ENCODE data around the gene GJC2. TPM values are rescaled to one million over a fixed set of nuclear protein-coding genes. Genes with fewer than 3 reads are reported as not detected.

Gene GJC2
- total and polyA plus RNA-seq, 5 experiments from 2014 or later, result 0.16 to 2.8 (median 1.4) TPM; not detected in 1

DNA sequence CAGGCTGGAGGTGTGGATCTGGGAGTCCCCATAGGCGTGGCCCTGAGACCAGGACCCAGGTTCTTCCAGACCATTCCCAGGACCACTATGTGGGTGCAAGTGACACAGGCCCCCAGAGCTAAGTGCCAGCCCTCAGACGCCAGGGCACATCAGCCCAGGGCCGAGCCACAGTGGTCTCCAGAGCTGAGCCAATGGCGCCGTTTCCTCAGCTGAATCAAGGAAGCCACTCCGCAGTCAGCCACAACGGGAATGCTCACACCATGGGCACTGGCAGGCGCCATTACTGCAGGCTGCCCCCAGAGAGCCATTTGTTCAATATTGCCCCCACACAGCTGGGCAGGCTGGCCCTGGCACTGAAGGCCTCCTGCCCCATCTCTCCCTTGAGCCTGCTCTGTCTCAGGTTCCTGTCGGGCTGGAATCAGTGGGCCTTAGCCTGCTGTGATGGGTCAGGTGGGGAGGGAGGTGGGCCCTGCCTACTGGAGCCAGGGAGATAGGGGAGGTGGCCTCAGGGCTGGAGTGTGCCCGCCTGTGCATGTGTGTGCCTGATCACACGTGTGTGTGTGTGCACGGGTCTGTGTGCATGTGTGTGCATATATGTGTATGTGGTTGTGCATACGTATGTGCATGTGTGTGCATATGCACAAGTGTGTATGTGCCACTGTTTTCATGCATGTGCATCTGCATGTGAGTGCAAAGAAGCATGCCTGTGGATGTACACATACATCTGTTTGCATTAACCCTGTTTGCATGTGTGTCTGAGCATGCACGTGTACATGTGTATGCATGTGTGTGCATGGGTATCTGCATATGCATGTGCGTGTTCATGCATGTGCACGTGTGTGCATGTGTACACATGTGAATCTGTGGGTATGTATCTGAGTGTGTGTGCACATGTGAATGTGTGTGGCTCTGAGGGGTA, 6.1 kb downstream of the GJC2 start:
- Mint-ChIP-seq H3K27me3 (no peaks in the 10 kb centered on the region), H3K4me1 (peaks cover 15 to 44% (median 31%) of the 10 kb centered on the region in 4 donors), H3K27ac (peak overlapping the region in 9 of 10 donors; percentile 41 to 94 (median 92)), H3K9me3 (no peaks in the 10 kb centered on the region), H3K36me3 (no peaks in the 10 kb centered on the region), H3K4me3 (peak overlapping the region; percentile 59 to 87 (median 72))
- no peak for ATAC-seq
- POLR2A ChIA-PET, result interaction anchor here (1.2 to 4.1 kb wide), 4 partner anchors 8 to 331 kb away, joined by 4 to 49 read pairs (median 27); partner anchors contain the start of genes GUK1 and IBA57
- peak in 1 of 10 donors; percentile 58 for DNase-seq

GRCh38 chr1:228156515-228156881, 6.8 kb downstream of the GJC2 start:
- no peaks in the 10 kb centered on the region for H3K36me3 Mint-ChIP-seq
- ATAC-seq (peak; percentile 44 to 51), DNase-seq (peak in 2 of 10 donors; percentile 34 to 64)
- H3K4me3 Mint-ChIP-seq, result peak overlapping the region; percentile 59 to 87 (median 72)
- POLR2A ChIA-PET, result interaction anchor here (0.9 to 4.1 kb wide), 5 partner anchors 8 to 330 kb away, joined by 3 to 49 read pairs (median 5); partner anchors contain the start of genes GUK1 and IBA57
- H3K4me1 Mint-ChIP-seq, result peaks cover 15 to 44% (median 33%) of the 10 kb centered on the region in 4 donors
- no peaks in the 10 kb centered on the region for H3K9me3 Mint-ChIP-seq
- H3K27ac Mint-ChIP-seq, result peak overlapping the region in 9 of 10 donors; percentile 41 to 95 (median 92)
- H3K27me3 Mint-ChIP-seq, result no peaks in the 10 kb centered on the region

- Mint-ChIP-seq H3K4me1 (peaks cover 20 to 51% (median 39%) of the 10 kb centered on the region in 4 donors), H3K27me3 (no peaks in the 10 kb centered on the region), H3K4me3 (peak overlapping the region; percentile 65 to 91 (median 78)), H3K9me3 (no peaks in the 10 kb centered on the region), H3K36me3 (no peaks in the 10 kb centered on the region), H3K27ac (peak overlapping the region in 9 of 10 donors; percentile 81 to 97 (median 92))
- POLR2A ChIA-PET, result interaction anchor here (0.6 to 4.1 kb wide), 6 partner anchors 8 to 329 kb away, joined by 3 to 49 read pairs (median 4); partner anchors contain the start of genes GUK1 and IBA57
- ATAC-seq (peak; percentile 68 to 80), DNase-seq (peak in 8 of 10 donors; percentile 36 to 79 (median 59))
Measured at GRCh38 chr1:228156941-228157728, 7.4 kb downstream of the GJC2 start.

GRCh38 chr1:228157729-228158126, 8.0 kb downstream of the GJC2 start:
- H3K27ac Mint-ChIP-seq, result peak overlapping the region in 7 of 10 donors; percentile 28 to 97 (median 92)
- DNase-seq (peak in 1 of 10 donors; percentile 63), ATAC-seq (no peak)
- POLR2A ChIA-PET, result interaction anchor here (0.6 to 4.1 kb wide), 5 partner anchors 8 to 31 kb away, joined by 3 to 49 read pairs (median 5); partner anchors contain the start of genes GUK1 and IBA57
- no peaks in the 10 kb centered on the region for H3K36me3 Mint-ChIP-seq
- H3K9me3 Mint-ChIP-seq, result no peaks in the 10 kb centered on the region
- H3K27me3 Mint-ChIP-seq, result no peaks in the 10 kb centered on the region
- peaks cover 18 to 55% (median 44%) of the 10 kb centered on the region in 4 donors for H3K4me1 Mint-ChIP-seq
- H3K4me3 Mint-ChIP-seq, result peak overlapping the region in 4 of 10 donors; percentile 15 to 91 (median 77)

DNA sequence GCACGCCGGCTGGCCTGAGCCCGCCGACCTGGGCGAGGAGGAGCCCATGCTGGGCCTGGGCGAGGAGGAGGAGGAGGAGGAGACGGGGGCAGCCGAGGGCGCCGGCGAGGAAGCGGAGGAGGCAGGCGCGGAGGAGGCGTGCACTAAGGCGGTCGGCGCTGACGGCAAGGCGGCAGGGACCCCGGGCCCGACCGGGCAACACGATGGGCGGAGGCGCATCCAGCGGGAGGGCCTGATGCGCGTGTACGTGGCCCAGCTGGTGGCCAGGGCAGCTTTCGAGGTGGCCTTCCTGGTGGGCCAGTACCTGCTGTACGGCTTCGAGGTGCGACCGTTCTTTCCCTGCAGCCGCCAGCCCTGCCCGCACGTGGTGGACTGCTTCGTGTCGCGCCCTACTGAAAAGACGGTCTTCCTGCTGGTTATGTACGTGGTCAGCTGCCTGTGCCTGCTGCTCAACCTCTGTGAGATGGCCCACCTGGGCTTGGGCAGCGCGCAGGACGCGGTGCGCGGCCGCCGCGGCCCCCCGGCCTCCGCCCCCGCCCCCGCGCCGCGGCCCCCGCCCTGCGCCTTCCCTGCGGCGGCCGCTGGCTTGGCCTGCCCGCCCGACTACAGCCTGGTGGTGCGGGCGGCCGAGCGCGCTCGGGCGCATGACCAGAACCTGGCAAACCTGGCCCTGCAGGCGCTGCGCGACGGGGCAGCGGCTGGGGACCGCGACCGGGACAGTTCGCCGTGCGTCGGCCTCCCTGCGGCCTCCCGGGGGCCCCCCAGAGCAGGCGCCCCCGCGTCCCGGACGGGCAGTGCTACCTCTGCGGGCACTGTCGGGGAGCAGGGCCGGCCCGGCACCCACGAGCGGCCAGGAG, 8.6 kb downstream of the GJC2 start:
- no peaks in the 10 kb centered on the region for H3K36me3 Mint-ChIP-seq
- DNase-seq (peak in 1 of 10 donors; percentile 60), ATAC-seq (no peak)
- H3K9me3 Mint-ChIP-seq, result no peaks in the 10 kb centered on the region
- POLR2A ChIA-PET, result interaction anchor here (4.1 kb wide), 1 partner anchor 17 kb away, joined by 49 read pairs; the partner anchor contains the start of gene GUK1
- H3K27ac Mint-ChIP-seq, result no peak overlapping the region
- no peak overlapping the region for H3K4me3 Mint-ChIP-seq
- H3K4me1 Mint-ChIP-seq, result peaks cover 18 to 58% (median 47%) of the 10 kb centered on the region in 4 donors
- no peaks in the 10 kb centered on the region for H3K27me3 Mint-ChIP-seq

- Mint-ChIP-seq H3K9me3 (no peaks in the 10 kb centered on the region), H3K27ac (peak overlapping the region in 5 of 10 donors; percentile 37 to 80 (median 78)), H3K4me3 (peak overlapping the region in 1 of 10 donors; percentile 60), H3K36me3 (no peaks in the 10 kb centered on the region), H3K4me1 (peaks cover 22 to 61% (median 51%) of the 10 kb centered on the region in 4 donors), H3K27me3 (no peaks in the 10 kb centered on the region)
- peak in 1 of 10 donors; percentile 53 for DNase-seq
- no peak for ATAC-seq
- POLR2A ChIA-PET, result interaction anchor here (0.9 to 4.1 kb wide), 4 partner anchors 17 to 50 kb away, joined by 3 to 49 read pairs (median 4); partner anchors contain the start of genes GUK1 and MRPL55
Measured at GRCh38 chr1:228159008-228159665, 9.4 kb downstream of the GJC2 start.

DNA sequence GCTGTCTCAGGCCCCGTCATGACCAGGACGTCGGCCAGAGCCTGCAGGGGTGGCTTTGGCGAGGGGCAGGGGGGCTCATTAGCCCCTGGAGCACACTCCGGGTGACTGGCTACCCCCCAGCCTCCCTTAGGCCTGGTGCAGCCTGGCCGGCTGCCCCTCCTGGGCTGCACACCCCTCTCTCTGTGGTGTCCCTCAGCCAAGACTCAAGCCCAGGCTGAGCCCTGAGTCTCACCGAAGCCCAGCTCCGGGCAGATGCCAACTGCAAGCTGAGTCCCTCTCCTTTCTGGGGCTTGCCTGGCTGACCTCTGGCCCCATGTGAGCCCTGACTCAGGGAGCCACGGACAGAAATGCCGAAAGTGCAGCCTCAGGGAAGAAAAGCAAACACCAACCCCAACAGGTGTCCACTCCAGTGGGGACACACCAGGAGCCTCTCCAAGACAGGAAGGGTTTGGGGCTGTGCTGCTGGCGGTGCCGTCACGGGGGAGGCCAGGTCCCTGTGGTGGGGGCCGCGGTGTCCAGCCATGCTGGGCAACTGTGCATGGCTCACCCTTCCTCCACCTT, 10.6 kb downstream of the GJC2 start:
- Mint-ChIP-seq H3K27ac (peak overlapping the region in 1 of 10 donors; percentile 66), H3K4me3 (no peak overlapping the region), H3K36me3 (no peaks in the 10 kb centered on the region), H3K9me3 (no peaks in the 10 kb centered on the region), H3K4me1 (peaks cover 22 to 61% (median 51%) of the 10 kb centered on the region in 4 donors), H3K27me3 (no peaks in the 10 kb centered on the region)
- POLR2A ChIA-PET, result interaction anchor here (1.3 kb wide), 2 partner anchors 18 to 20 kb away, joined by 3 to 5 read pairs; partner anchors contain the start of gene GUK1
- DNase-seq (peak in 1 of 10 donors; percentile 47), ATAC-seq (no peak)

- Mint-ChIP-seq H3K4me1 (peaks cover 21 to 50% (median 43%) of the 10 kb centered on the region in 4 donors), H3K9me3 (no peaks in the 10 kb centered on the region), H3K36me3 (no peaks in the 10 kb centered on the region), H3K27ac (peak overlapping the region in 9 of 10 donors; percentile 48 to 98 (median 84)), H3K27me3 (no peaks in the 10 kb centered on the region), H3K4me3 (peak overlapping the region in 5 of 10 donors; percentile 18 to 65 (median 53))
- ATAC-seq (no peak), DNase-seq (no peak)
- POLR2A ChIA-PET, result interaction anchor here (0.9 to 8.4 kb wide), 3 partner anchors 9 to 21 kb away, joined by 3 to 128 read pairs (median 7); partner anchors contain the start of genes GJC2 and GUK1
Measured at GRCh38 chr1:228161362-228161761, 11.6 kb downstream of the GJC2 start.

- Mint-ChIP-seq H3K9me3 (no peaks in the 10 kb centered on the region), H3K4me3 (peak overlapping the region in 7 of 10 donors; percentile 18 to 78 (median 62)), H3K27me3 (no peaks in the 10 kb centered on the region), H3K4me1 (peaks cover 22 to 54% (median 45%) of the 10 kb centered on the region in 4 donors), H3K27ac (peak overlapping the region; percentile 74 to 98 (median 87)), H3K36me3 (no peaks in the 10 kb centered on the region)
- POLR2A ChIA-PET, result interaction anchor here (0.5 to 8.4 kb wide), 4 partner anchors 10 to 245 kb away, joined by 3 to 128 read pairs (median 5); partner anchors contain the start of genes GJC2, GUK1 and TRIM11
- DNase-seq (no peak), ATAC-seq (no peak)
Measured at GRCh38 chr1:228161866-228162265, 12.1 kb downstream of the GJC2 start.

DNA sequence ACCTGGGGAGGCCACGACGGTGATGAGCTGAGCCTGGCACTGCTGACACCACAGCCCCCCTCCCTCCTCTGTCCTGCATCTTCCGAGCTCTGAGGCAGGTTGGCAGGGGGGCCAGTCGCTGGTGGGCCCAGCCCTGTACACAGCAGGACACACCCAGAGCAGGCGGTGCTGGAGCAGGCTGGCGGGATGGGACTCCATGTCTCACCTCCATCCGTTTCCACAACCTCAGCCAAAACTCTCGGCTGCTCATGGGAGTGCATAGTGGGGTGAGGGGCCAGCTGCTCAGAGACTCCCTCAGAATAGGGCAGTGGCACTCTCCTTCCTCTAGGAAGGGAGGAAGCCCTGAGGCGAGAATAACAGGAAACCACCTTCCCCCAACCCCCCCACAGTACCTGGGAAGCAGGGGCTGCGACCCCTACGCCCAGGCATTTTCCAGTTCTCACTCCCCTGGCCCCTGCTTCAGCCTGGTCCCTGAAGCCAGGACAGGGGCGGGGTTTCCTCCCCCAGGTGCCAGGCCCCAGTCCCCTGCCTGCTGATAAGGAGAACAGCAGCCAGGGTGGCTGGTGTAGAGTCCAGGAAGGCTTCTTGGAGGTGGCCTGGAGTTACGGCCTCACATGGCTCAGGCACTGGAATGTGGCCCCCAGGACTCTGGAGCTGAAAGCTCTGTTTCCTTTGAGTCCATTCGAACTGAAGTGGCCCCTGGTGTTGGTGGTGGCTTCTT, 12.7 kb downstream of the GJC2 start:
- POLR2A ChIA-PET, result interaction anchor here (0.5 to 8.4 kb wide), 5 partner anchors 10 to 1445 kb away, joined by 3 to 128 read pairs (median 3); partner anchors contain the start of genes GUK1 and TRIM11
- DNase-seq, result peak in 1 of 10 donors; percentile 67
- no peaks in the 10 kb centered on the region for H3K36me3 Mint-ChIP-seq
- H3K4me1 Mint-ChIP-seq, result peaks cover 22 to 52% (median 43%) of the 10 kb centered on the region in 4 donors
- peak overlapping the region; percentile 74 to 98 (median 87) for H3K27ac Mint-ChIP-seq
- H3K9me3 Mint-ChIP-seq, result no peaks in the 10 kb centered on the region
- ATAC-seq, result no peak
- H3K4me3 Mint-ChIP-seq, result peak overlapping the region in 7 of 10 donors; percentile 33 to 78 (median 62)
- no peaks in the 10 kb centered on the region for H3K27me3 Mint-ChIP-seq
